GM23338 (cell line): Measurements from ENCODE around the gene RRM1. TPM values are rescaled to one million over a fixed set of nuclear protein-coding genes. Genes with fewer than 3 reads are reported as not detected.
"Not testable (repeated sequence)": the region's sequence is repeated elsewhere in the genome, so short reads cannot be mapped to it uniquely, and the experiment has no call there.

Source experiments
- ATAC-seq: fragments of 200-7000 bp; cut with Tn5 transposase; 3 replicates; pipeline ENCODE4 v1.9.1; 2020
- DNase-seq: peaks from one replicate; pipeline ENCODE4 v3.0.0-alpha.2; 2015; ENCODE audit warnings: low spot score
- H2AFZ ChIP-seq: fragments of 200-600 bp; sonication (generic); 2 replicates; pipeline ENCODE4 v1.8.0; 2016; ENCODE audit warnings: antibody characterized with exemption, mild to moderate bottlenecking, moderate library complexity
- H3F3A ChIP-seq: fragments of 200-600 bp; sonication (generic); replicated peaks from 2 replicates; pipeline ENCODE4 v1.8.0; 2017; ENCODE audit warnings: antibody characterized with exemption, mixed run types, low read depth
- H3K27ac ChIP-seq: fragments of 200-600 bp; sonication (generic); 2 replicates; pipeline ENCODE4 v1.6.1; 2016; ENCODE audit warnings: low read depth
- H3K27me3 ChIP-seq: fragments of 200-600 bp; sonication (generic); 2 replicates; pipeline ENCODE4 v1.8.0; 2016; ENCODE audit warnings: mild to moderate bottlenecking, mixed run types, moderate library complexity; ENCODE audit not compliant: insufficient read depth
- H3K36me3 ChIP-seq: fragments of 200-600 bp; sonication (generic); 2 replicates; pipeline ENCODE4 v1.8.0; 2016; ENCODE audit warnings: mild to moderate bottlenecking; ENCODE audit not compliant: insufficient read depth
- H3K4me1 ChIP-seq: fragments of 200-600 bp; sonication (generic); 2 replicates; pipeline ENCODE4 v1.8.0; 2016; ENCODE audit warnings: mild to moderate bottlenecking, moderate library complexity; ENCODE audit not compliant: insufficient read depth
- H3K4me2 ChIP-seq: fragments of 200-600 bp; sonication (generic); 2 replicates; pipeline ENCODE4 v1.7.1; 2017; ENCODE audit warnings: mixed run types
- H3K4me3 ChIP-seq: fragments of 200-600 bp; sonication (generic); 2 replicates; pipeline ENCODE4 v1.6.1; 2016; ENCODE audit warnings: mixed run types
- H3K79me2 ChIP-seq: fragments of 200-600 bp; sonication (generic); replicated peaks from 2 replicates; pipeline ENCODE4 v1.8.0; 2017; ENCODE audit warnings: mild to moderate bottlenecking; ENCODE audit not compliant: insufficient read depth
- H3K9me2 ChIP-seq: fragments of 200-600 bp; sonication (generic); 2 replicates; pipeline ENCODE4 v1.8.0; 2017; ENCODE audit not compliant: insufficient read depth
- H4K20me1 ChIP-seq: fragments of 200-600 bp; sonication (generic); replicated peaks from 2 replicates; pipeline ENCODE4 v1.8.0; 2017; ENCODE audit warnings: mild to moderate bottlenecking; ENCODE audit not compliant: insufficient read depth
- H3K27ac Mint-ChIP-seq: 2 replicates; pipeline ENCODE4 v1.8.0; 2020; ENCODE audit warnings: inconsistent platforms, mild to moderate bottlenecking, moderate library complexity, mixed read lengths
- H3K27me3 Mint-ChIP-seq: 3 replicates; pipeline ENCODE4 v1.8.0; 2022; ENCODE audit warnings: low read depth, mild to moderate bottlenecking, moderate library complexity, mixed read lengths, inconsistent platforms; ENCODE audit not compliant: insufficient read depth, poor library complexity
- H3K36me3 Mint-ChIP-seq: 3 replicates; pipeline ENCODE4 v1.8.0; 2021; ENCODE audit warnings: low read depth, mild to moderate bottlenecking, inconsistent platforms, moderate library complexity, mixed read lengths
- H3K4me1 Mint-ChIP-seq: 3 replicates; pipeline ENCODE4 v1.8.0; 2020; ENCODE audit warnings: mild to moderate bottlenecking, inconsistent platforms, mixed read lengths
- H3K4me3 Mint-ChIP-seq: 3 replicates; pipeline ENCODE4 v1.8.0; 2021; ENCODE audit warnings: moderate library complexity, mild to moderate bottlenecking, inconsistent platforms, mixed read lengths
- H3K9me3 Mint-ChIP-seq: 3 replicates; pipeline ENCODE4 v1.8.0; 2020; ENCODE audit warnings: moderate library complexity, mild to moderate bottlenecking, inconsistent platforms, mixed read lengths
- CREB1 ChIP-seq: fragments of 250-450 bp; sonication (Bioruptor Pico); IDR thresholded peaks from 2 replicates; pipeline ENCODE4 v1.5.0; 2020; ENCODE audit warnings: low read depth, mild to moderate bottlenecking, moderate library complexity
- EZH2 ChIP-seq: fragments of 200-600 bp; sonication (generic); IDR thresholded peaks from one replicate; pipeline ENCODE4 v1.8.0; 2017; ENCODE audit warnings: antibody characterized with exemption, mild to moderate bottlenecking, low read depth; ENCODE audit not compliant: unreplicated experiment
- EZH2phosphoT487 ChIP-seq: fragments of 200-600 bp; sonication (generic); IDR thresholded peaks from one replicate; pipeline ENCODE4 v1.8.1; 2018; ENCODE audit warnings: antibody characterized with exemption; ENCODE audit not compliant: unreplicated experiment
- JUNB ChIP-seq: IDR thresholded peaks from one replicate; pipeline ENCODE4 v1.6.1; 2016; ENCODE audit warnings: antibody characterized with exemption; ENCODE audit not compliant: unreplicated experiment
- NANOG ChIP-seq: IDR thresholded peaks from 2 replicates; pipeline ENCODE4 v1.6.1; 2016; ENCODE audit warnings: antibody characterized with exemption, borderline replicate concordance
- STAT1 ChIP-seq: IDR thresholded peaks from one replicate; pipeline ENCODE4 v1.6.1; 2016; ENCODE audit warnings: antibody characterized with exemption; ENCODE audit not compliant: unreplicated experiment
- ZNF114 ChIP-seq: fragments of 250-450 bp; sonication (Bioruptor Pico); IDR thresholded peaks from 2 replicates; pipeline ENCODE4 v1.5.0; 2020; ENCODE audit warnings: mild to moderate bottlenecking, moderate library complexity
- polyA plus RNA-seq: library from polyadenylated mRNA; unstranded; fragments of >200 nt; fragmentation: Nextera tagmentation; extraction: Ambion mirVana; gene quantifications from 2 replicates; pipeline ENCODE4 v1.2.1, GENCODE V29; 2016
- total RNA-seq: library from RNA; depleted of rRNA; stranded (reverse); fragments of >200 nt; shearing (Covaris generic); gene quantifications from 2 replicates; pipeline ENCODE4 v1.2.3, GENCODE V29; 2014
- TF ChIP-seq, protein P1 (sequence below), 2 experiments: fragments of 200-600 bp in 1 of 2; sonication (generic) in 1 of 2; conservative IDR thresholded peaks; 2 replicates each; pipeline versions ENCODE4 v1.5.1 to v1.6.1; 2016 to 2017; ENCODE audit warnings: antibody characterized with exemption in 2 of 2, low read depth in 2 of 2, mild to moderate bottlenecking in 2 of 2, moderate library complexity in 1 of 2
- TF ChIP-seq, protein P2 (sequence below): IDR thresholded peaks from 2 replicates; pipeline ENCODE4 v1.6.1; 2016; ENCODE audit warnings: antibody characterized with exemption
- TF ChIP-seq, protein P3 (sequence below): IDR thresholded peaks from one replicate; pipeline ENCODE4 v1.6.1; 2018; ENCODE audit warnings: antibody characterized with exemption; ENCODE audit not compliant: unreplicated experiment

RRM1 gene
- total and polyA plus RNA-seq, 2 experiments from 2014 or later: 47.3 to 96.8 TPM

DNA sequence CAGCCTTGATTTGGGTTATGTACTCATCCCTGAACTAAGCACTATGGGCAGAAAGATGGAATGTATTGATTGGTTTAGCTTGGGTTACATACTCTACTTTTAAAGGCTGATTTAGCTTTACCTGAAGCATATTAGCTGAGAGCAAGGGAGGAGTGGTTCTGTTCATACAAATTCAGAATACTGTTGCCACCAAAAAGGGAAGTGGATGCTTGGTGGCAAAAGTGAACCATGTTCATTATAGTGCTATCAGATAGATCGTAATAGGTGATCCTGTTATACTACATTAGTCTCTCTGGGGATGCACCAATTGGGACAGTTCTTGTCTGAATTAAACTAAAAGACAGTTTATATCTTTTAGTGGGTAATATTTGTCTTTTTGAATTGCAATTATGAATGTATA lies 44.5 kb upstream of the RRM1 start (continued):
- no peak for TF ChIP-seq EZH2
- no peak for TF ChIP-seq EZH2phosphoT487
- TF ChIP-seq, protein P1, sequence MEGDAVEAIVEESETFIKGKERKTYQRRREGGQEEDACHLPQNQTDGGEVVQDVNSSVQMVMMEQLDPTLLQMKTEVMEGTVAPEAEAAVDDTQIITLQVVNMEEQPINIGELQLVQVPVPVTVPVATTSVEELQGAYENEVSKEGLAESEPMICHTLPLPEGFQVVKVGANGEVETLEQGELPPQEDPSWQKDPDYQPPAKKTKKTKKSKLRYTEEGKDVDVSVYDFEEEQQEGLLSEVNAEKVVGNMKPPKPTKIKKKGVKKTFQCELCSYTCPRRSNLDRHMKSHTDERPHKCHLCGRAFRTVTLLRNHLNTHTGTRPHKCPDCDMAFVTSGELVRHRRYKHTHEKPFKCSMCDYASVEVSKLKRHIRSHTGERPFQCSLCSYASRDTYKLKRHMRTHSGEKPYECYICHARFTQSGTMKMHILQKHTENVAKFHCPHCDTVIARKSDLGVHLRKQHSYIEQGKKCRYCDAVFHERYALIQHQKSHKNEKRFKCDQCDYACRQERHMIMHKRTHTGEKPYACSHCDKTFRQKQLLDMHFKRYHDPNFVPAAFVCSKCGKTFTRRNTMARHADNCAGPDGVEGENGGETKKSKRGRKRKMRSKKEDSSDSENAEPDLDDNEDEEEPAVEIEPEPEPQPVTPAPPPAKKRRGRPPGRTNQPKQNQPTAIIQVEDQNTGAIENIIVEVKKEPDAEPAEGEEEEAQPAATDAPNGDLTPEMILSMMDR (conservative IDR thresholded peaks at IDR 0.05; ENCODE audit: low read depth in 2 of 2): no peak
- TF ChIP-seq JUNB: no peak
- TF ChIP-seq, protein P2, sequence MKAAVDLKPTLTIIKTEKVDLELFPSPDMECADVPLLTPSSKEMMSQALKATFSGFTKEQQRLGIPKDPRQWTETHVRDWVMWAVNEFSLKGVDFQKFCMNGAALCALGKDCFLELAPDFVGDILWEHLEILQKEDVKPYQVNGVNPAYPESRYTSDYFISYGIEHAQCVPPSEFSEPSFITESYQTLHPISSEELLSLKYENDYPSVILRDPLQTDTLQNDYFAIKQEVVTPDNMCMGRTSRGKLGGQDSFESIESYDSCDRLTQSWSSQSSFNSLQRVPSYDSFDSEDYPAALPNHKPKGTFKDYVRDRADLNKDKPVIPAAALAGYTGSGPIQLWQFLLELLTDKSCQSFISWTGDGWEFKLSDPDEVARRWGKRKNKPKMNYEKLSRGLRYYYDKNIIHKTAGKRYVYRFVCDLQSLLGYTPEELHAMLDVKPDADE: no peak
- no peak for TF ChIP-seq ZNF114 (CRISPR knock-in tag)
- TF ChIP-seq STAT1: no peak
- no peak for TF ChIP-seq CREB1 (CRISPR knock-in tag)
- TF ChIP-seq, protein P3, sequence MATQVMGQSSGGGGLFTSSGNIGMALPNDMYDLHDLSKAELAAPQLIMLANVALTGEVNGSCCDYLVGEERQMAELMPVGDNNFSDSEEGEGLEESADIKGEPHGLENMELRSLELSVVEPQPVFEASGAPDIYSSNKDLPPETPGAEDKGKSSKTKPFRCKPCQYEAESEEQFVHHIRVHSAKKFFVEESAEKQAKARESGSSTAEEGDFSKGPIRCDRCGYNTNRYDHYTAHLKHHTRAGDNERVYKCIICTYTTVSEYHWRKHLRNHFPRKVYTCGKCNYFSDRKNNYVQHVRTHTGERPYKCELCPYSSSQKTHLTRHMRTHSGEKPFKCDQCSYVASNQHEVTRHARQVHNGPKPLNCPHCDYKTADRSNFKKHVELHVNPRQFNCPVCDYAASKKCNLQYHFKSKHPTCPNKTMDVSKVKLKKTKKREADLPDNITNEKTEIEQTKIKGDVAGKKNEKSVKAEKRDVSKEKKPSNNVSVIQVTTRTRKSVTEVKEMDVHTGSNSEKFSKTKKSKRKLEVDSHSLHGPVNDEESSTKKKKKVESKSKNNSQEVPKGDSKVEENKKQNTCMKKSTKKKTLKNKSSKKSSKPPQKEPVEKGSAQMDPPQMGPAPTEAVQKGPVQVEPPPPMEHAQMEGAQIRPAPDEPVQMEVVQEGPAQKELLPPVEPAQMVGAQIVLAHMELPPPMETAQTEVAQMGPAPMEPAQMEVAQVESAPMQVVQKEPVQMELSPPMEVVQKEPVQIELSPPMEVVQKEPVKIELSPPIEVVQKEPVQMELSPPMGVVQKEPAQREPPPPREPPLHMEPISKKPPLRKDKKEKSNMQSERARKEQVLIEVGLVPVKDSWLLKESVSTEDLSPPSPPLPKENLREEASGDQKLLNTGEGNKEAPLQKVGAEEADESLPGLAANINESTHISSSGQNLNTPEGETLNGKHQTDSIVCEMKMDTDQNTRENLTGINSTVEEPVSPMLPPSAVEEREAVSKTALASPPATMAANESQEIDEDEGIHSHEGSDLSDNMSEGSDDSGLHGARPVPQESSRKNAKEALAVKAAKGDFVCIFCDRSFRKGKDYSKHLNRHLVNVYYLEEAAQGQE: no peak
- TF ChIP-seq NANOG: no peak

DNA sequence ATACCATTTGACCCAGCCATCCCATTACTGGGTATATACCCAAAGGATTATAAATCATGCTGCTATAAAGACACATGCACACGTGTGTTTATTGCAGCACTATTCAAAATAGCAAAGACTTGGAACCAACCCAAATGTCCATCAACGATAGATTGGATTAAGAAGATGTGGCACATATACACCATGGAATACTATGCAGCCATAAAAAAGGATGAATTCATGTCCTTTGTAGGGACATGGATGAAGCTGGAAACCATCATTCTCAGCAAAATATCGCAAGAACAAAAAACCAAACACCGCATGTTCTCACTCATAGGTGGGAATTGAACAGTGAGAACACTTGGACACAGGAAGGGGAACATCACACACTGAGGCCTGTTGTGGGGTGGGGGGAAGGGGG lies 41.4 kb upstream of the RRM1 start:
- H3K27ac ChIP-seq, H3F3A ChIP-seq, H3K4me2 ChIP-seq, DNase-seq, H3K27me3 ChIP-seq, H3K4me1 ChIP-seq, H3K4me3 Mint-ChIP-seq, H3K4me1 Mint-ChIP-seq, H3K36me3 Mint-ChIP-seq, H3K79me2 ChIP-seq, H3K27ac Mint-ChIP-seq, H3K4me3 ChIP-seq, H3K9me2 ChIP-seq, H3K27me3 Mint-ChIP-seq, ATAC-seq, H3K9me3 Mint-ChIP-seq, H3K36me3 ChIP-seq, H4K20me1 ChIP-seq, H2AFZ ChIP-seq: not testable (repeated sequence)
